Neural progenitor cell (in vitro differentiated cells): ENCODE data around the gene MACROD2. TPM values are rescaled to one million over a fixed set of nuclear protein-coding genes. Genes with fewer than 3 reads are reported as not detected.

Source experiments
- DNase-seq: peaks from one replicate; pipeline ENCODE4 v3.0.0-alpha.2; 2016; ENCODE audit warnings: low spot score
- H2AFZ ChIP-seq: fragments of 200-600 bp; sonication (generic); replicated peaks from 2 replicates; pipeline ENCODE4 v1.6.1; 2016; ENCODE audit warnings: antibody characterized with exemption
- H3F3A ChIP-seq: fragments of 200-600 bp; sonication (generic); 2 replicates; pipeline ENCODE4 v1.6.1; 2016; ENCODE audit warnings: antibody characterized with exemption, low read depth
- H3K27ac ChIP-seq: fragments of 200-600 bp; sonication (generic); 2 replicates; pipeline ENCODE4 v1.5.1; 2016; ENCODE audit warnings: mild to moderate bottlenecking
- H3K27me3 ChIP-seq: fragments of 200-600 bp; sonication (generic); 2 replicates; pipeline ENCODE4 v1.6.1; 2016; ENCODE audit warnings: mild to moderate bottlenecking, moderate library complexity
- H3K36me3 ChIP-seq: fragments of 200-600 bp; sonication (generic); 2 replicates; pipeline ENCODE4 v1.5.1; 2016
- H3K4me1 ChIP-seq: fragments of 200-600 bp; sonication (generic); 2 replicates; pipeline ENCODE4 v1.6.1; 2016; ENCODE audit warnings: mixed run types
- H3K4me2 ChIP-seq: fragments of 200-600 bp; sonication (generic); 2 replicates; pipeline ENCODE4 v1.6.1; 2016
- H3K4me3 ChIP-seq: fragments of 200-600 bp; sonication (generic); 2 replicates; pipeline ENCODE4 v1.5.1; 2016
- H3K79me2 ChIP-seq: fragments of 200-600 bp; sonication (generic); 2 replicates; pipeline ENCODE4 v1.6.1; 2016; ENCODE audit warnings: low read depth
- H3K9ac ChIP-seq: fragments of 200-600 bp; sonication (generic); 2 replicates; pipeline ENCODE4 v1.6.1; 2016
- H3K9me3 ChIP-seq: fragments of 200-600 bp; sonication (generic); 2 replicates; pipeline ENCODE4 v1.5.1; 2016; ENCODE audit warnings: low read depth
- H4K20me1 ChIP-seq: fragments of 200-600 bp; sonication (generic); 2 replicates; pipeline ENCODE4 v1.6.1; 2016; ENCODE audit warnings: low read depth
- H3K27ac Mint-ChIP-seq: 3 replicates; pipeline ENCODE4 v1.8.0; 2021; ENCODE audit warnings: mixed read lengths
- H3K27me3 Mint-ChIP-seq: 2 replicates; pipeline ENCODE4 v1.8.0; 2022; ENCODE audit warnings: low read depth, mild to moderate bottlenecking, inconsistent platforms, moderate library complexity, mixed read lengths; ENCODE audit not compliant: insufficient read depth
- H3K36me3 Mint-ChIP-seq: 3 replicates; pipeline ENCODE4 v1.8.0; 2021; ENCODE audit warnings: mixed read lengths
- H3K4me1 Mint-ChIP-seq: 3 replicates; pipeline ENCODE4 v1.8.0; 2021; ENCODE audit warnings: mixed read lengths
- H3K4me3 Mint-ChIP-seq: 3 replicates; pipeline ENCODE4 v1.8.0; 2021; ENCODE audit warnings: mild to moderate bottlenecking, moderate library complexity, mixed read lengths
- H3K9me3 Mint-ChIP-seq: 3 replicates; pipeline ENCODE4 v1.8.0; 2020; ENCODE audit warnings: mixed read lengths
- EZH2 ChIP-seq: fragments of 200-600 bp; sonication (generic); IDR thresholded peaks from 2 replicates; pipeline ENCODE4 v1.6.1; 2017; ENCODE audit warnings: antibody characterized with exemption, mild to moderate bottlenecking, moderate library complexity
- EZH2phosphoT487 ChIP-seq: fragments of 200-600 bp; sonication (generic); IDR thresholded peaks from 2 replicates; pipeline ENCODE4 v1.6.1; 2017; ENCODE audit warnings: antibody characterized with exemption
- total RNA-seq: library from RNA; depleted of rRNA; stranded (reverse); fragments of >200 nt; gene quantifications from 2 replicates; pipeline ENCODE4 v1.2.3, GENCODE V29; 2015; ENCODE audit warnings: low replicate concordance
- TF ChIP-seq, protein P1 (sequence below): fragments of 200-600 bp; sonication (generic); IDR thresholded peaks from 2 replicates; pipeline ENCODE4 v1.5.1; 2017; ENCODE audit warnings: antibody characterized with exemption, mild to moderate bottlenecking

Gene MACROD2
- total RNA-seq, 1 donor from 2014 or later = 11.9 TPM

GRCh38 chr20:14921513-14921912, 926.2 kb downstream of the MACROD2 start:
- H3K36me3 Mint-ChIP-seq = no peaks in the 10 kb centered on the region
- Histone ChIP-seq H3K4me3 (no peak overlapping the region), H3K27me3 (no peaks in the 10 kb centered on the region), H3K4me1 (peaks cover 31% of the 10 kb centered on the region), H3K36me3 (no peaks in the 10 kb centered on the region), H3F3A (peaks cover 21% of the 10 kb centered on the region), H3K4me2 (no peak overlapping the region), H3K9me3 (no peaks in the 10 kb centered on the region), H3K79me2 (no peaks in the 10 kb centered on the region), H4K20me1 (no peaks in the 10 kb centered on the region), H3K27ac (no peak overlapping the region), H3K9ac (no peak overlapping the region), H2AFZ (no peak overlapping the region)
- H3K4me3 Mint-ChIP-seq = no peak overlapping the region
- H3K9me3 Mint-ChIP-seq = no peaks in the 10 kb centered on the region
- no peak overlapping the region for H3K27ac Mint-ChIP-seq
- TF ChIP-seq, protein P1, sequence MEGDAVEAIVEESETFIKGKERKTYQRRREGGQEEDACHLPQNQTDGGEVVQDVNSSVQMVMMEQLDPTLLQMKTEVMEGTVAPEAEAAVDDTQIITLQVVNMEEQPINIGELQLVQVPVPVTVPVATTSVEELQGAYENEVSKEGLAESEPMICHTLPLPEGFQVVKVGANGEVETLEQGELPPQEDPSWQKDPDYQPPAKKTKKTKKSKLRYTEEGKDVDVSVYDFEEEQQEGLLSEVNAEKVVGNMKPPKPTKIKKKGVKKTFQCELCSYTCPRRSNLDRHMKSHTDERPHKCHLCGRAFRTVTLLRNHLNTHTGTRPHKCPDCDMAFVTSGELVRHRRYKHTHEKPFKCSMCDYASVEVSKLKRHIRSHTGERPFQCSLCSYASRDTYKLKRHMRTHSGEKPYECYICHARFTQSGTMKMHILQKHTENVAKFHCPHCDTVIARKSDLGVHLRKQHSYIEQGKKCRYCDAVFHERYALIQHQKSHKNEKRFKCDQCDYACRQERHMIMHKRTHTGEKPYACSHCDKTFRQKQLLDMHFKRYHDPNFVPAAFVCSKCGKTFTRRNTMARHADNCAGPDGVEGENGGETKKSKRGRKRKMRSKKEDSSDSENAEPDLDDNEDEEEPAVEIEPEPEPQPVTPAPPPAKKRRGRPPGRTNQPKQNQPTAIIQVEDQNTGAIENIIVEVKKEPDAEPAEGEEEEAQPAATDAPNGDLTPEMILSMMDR = no peak
- no peak for TF ChIP-seq EZH2
- no peak for TF ChIP-seq EZH2phosphoT487
- H3K4me1 Mint-ChIP-seq = peaks cover 37% of the 10 kb centered on the region
- peaks cover 2% of the 10 kb centered on the region for H3K27me3 Mint-ChIP-seq
- DNase-seq = no peak

DNA sequence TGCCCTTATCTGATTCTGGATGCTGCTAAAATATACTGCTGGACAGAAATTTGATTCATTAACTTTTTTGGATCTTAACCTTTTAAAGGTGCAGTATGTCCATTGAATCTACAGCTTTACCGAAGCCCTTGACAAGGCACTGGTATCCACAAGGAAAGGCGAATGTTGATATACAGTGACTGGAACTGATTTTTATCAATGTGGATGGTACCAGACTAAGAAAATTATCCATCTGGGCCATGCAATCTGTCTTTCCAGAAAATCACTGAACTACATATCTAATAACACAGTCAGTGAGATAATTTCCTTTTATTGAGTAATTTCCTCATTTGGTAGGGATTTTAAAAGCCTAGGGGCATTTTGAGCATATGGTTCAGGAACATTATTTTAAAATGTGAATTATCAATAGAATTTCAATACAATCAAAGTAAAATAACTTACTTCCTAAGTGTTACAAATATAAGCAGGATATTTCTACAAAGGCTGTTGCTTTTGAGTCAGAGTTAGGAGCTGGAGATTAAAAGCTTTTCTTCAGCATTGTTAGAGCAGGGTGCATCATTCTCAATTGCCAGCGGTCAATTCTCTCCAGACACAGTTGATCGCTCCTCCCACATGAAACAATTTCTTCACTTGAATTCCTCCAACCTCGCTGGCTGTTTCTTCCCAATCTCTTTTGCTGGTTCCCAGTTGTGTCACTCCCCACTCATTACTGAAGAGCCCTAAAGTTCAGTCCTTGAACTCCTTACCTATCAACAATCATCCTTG, 927.4 kb downstream of the MACROD2 start:
- H3K27me3 ChIP-seq = no peaks in the 10 kb centered on the region
- H3K9me3 Mint-ChIP-seq = no peaks in the 10 kb centered on the region

GRCh38 chr20:14924433-14924832, 929.1 kb downstream of the MACROD2 start:
- no peak overlapping the region for H2AFZ ChIP-seq
- peaks cover 21% of the 10 kb centered on the region for H3K4me1 ChIP-seq
- Mint-ChIP-seq H3K4me3 (no peak overlapping the region), H3K27me3 (peaks cover 3% of the 10 kb centered on the region), H3K4me1 (peaks cover 20% of the 10 kb centered on the region), H3K27ac (no peak overlapping the region), H3K36me3 (no peaks in the 10 kb centered on the region), H3K9me3 (peaks cover 5% of the 10 kb centered on the region)
- H3F3A ChIP-seq = peaks cover 11% of the 10 kb centered on the region
- no peaks in the 10 kb centered on the region for H3K27me3 ChIP-seq
- H3K4me2 ChIP-seq = no peak overlapping the region
- no peaks in the 10 kb centered on the region for H3K9me3 ChIP-seq
- no peaks in the 10 kb centered on the region for H4K20me1 ChIP-seq
- H3K9ac ChIP-seq = no peak overlapping the region
- H3K27ac ChIP-seq = no peak overlapping the region
- H3K36me3 ChIP-seq = no peaks in the 10 kb centered on the region
- TF ChIP-seq EZH2 (no peak), EZH2phosphoT487 (no peak)
- TF ChIP-seq, protein P1 = no peak
- H3K79me2 ChIP-seq = no peaks in the 10 kb centered on the region
- DNase-seq = no peak
- H3K4me3 ChIP-seq = no peak overlapping the region

More for the DNA sequence above, 927.4 kb downstream of the MACROD2 start:
- no peak overlapping the region for H2AFZ ChIP-seq
- no peaks in the 10 kb centered on the region for H3K36me3 Mint-ChIP-seq
- H3F3A ChIP-seq = peaks cover 21% of the 10 kb centered on the region
- H3K9ac ChIP-seq = no peak overlapping the region
- peaks cover 3% of the 10 kb centered on the region for H3K27me3 Mint-ChIP-seq
- H3K79me2 ChIP-seq = no peaks in the 10 kb centered on the region
- H3K4me2 ChIP-seq = peak overlapping the region; percentile 10
- peaks cover 29% of the 10 kb centered on the region for H3K4me1 Mint-ChIP-seq
- H4K20me1 ChIP-seq = no peaks in the 10 kb centered on the region
- H3K4me1 ChIP-seq = peaks cover 31% of the 10 kb centered on the region
- no peak overlapping the region for H3K27ac ChIP-seq
- peak; percentile 34 for DNase-seq
- no peak overlapping the region for H3K4me3 Mint-ChIP-seq
- no peaks in the 10 kb centered on the region for H3K9me3 ChIP-seq
- no peak overlapping the region for H3K4me3 ChIP-seq
- peak overlapping the region; percentile 26 for H3K27ac Mint-ChIP-seq
- no peaks in the 10 kb centered on the region for H3K36me3 ChIP-seq
- no peak for TF ChIP-seq EZH2phosphoT487
- TF ChIP-seq EZH2 = no peak
- TF ChIP-seq, protein P1 = no peak
